ENCODE data around the gene GRIP2.

Gene GRIP2

GRCh38 chr3:14505803-14506500, 34.2 kb downstream of the GRIP2 start:
- no peak for DNase-seq (ENCODE audit: low spot score)

GRCh38 chr3:14505001-14505802, 34.9 kb downstream of the GRIP2 start:
- DNase-seq (ENCODE audit: low spot score): no peak

- DNase-seq (ENCODE audit: low spot score): no peak
Observed at GRCh38 chr3:14503706-14504065, 36.5 kb downstream of the GRIP2 start.

GRCh38 chr3:14503033-14503705, 37.0 kb downstream of the GRIP2 start:
- DNase-seq (ENCODE audit: low spot score): no peak

GRCh38 chr3:14502472-14502871, 37.7 kb downstream of the GRIP2 start:
- no peak for DNase-seq (ENCODE audit: low spot score)

- DNase-seq (ENCODE audit: low spot score): no peak
Observed at GRCh38 chr3:14497321-14497720, 42.8 kb downstream of the GRIP2 start.

- DNase-seq (ENCODE audit: low spot score): no peak
Observed at GRCh38 chr3:14496351-14496750, 43.8 kb downstream of the GRIP2 start.

- no peak for DNase-seq (ENCODE audit: low spot score)
Observed at GRCh38 chr3:14494973-14495300, 45.2 kb downstream of the GRIP2 start.

- DNase-seq (ENCODE audit: low spot score): no peak
Observed at GRCh38 chr3:14494279-14494972, 45.7 kb downstream of the GRIP2 start.

- no peak for DNase-seq (ENCODE audit: low spot score)
Observed at GRCh38 chr3:14492948-14493881, 46.9 kb downstream of the GRIP2 start.

GRCh38 chr3:14491396-14492190, 48.5 kb downstream of the GRIP2 start:
- no peak for DNase-seq (ENCODE audit: low spot score)

- no peak for DNase-seq (ENCODE audit: low spot score)
Observed at GRCh38 chr3:14490831-14491230, 49.3 kb downstream of the GRIP2 start.

- DNase-seq (ENCODE audit: low spot score): no peak
Observed at GRCh38 chr3:14490255-14490654, 49.9 kb downstream of the GRIP2 start.

GRCh38 chr3:14489641-14490040, 50.5 kb downstream of the GRIP2 start:
- no peak for DNase-seq (ENCODE audit: low spot score)

GRCh38 chr3:14488286-14489041, 51.7 kb downstream of the GRIP2 start:
- DNase-seq (ENCODE audit: low spot score): no peak

- DNase-seq (ENCODE audit: low spot score): no peak
Observed at GRCh38 chr3:14487821-14488220, 52.3 kb downstream of the GRIP2 start.

GRCh38 chr3:14487086-14487485, 53.1 kb downstream of the GRIP2 start:
- DNase-seq (ENCODE audit: low spot score): no peak

- no peak for DNase-seq (ENCODE audit: low spot score)
Observed at GRCh38 chr3:14486460-14486859, 53.7 kb downstream of the GRIP2 start.

GRCh38 chr3:14485981-14486380, 54.2 kb downstream of the GRIP2 start:
- DNase-seq (ENCODE audit: low spot score): no peak

- no peak for DNase-seq (ENCODE audit: low spot score)
Observed at GRCh38 chr3:14484741-14485140, 55.4 kb downstream of the GRIP2 start.
